Stomach (tissue), 9 donors: ENCODE results near the gene LRP1B. TPM values are rescaled to one million over a fixed set of nuclear protein-coding genes. Genes with fewer than 3 reads are reported as not detected.

ENCODE experiments used
- DNase-seq, 2 donors: peaks; one replicate each; pipeline versions ENCODE4 v3.0.0 to v3.0.0-alpha.2; 2013 to 2019
- H3K27ac ChIP-seq, 5 donors: fragments of 200-600 bp in 4 of 5; sonication (generic) in 4 of 5; one replicate each; pipeline ENCODE4 v1.5.1; 2013 to 2019; ENCODE audit warnings: mild to moderate bottlenecking in 1 of 5, moderate library complexity in 1 of 5
- H3K27me3 ChIP-seq, 3 donors: fragments of 200-600 bp; sonication (generic); one replicate each; pipeline ENCODE4 v1.5.1; 2017 to 2019; ENCODE audit warnings: mixed run types in 1 of 3
- H3K36me3 ChIP-seq, 4 donors: fragments of 200-600 bp; sonication (generic); 1 replicate in 3 of 4; 2 replicates in 1 of 4; pipeline ENCODE4 v1.5.1; 2016 to 2019
- H3K4me1 ChIP-seq, 4 donors: fragments of 200-600 bp; sonication (generic); one replicate each; pipeline ENCODE4 v1.5.1; 2016 to 2019
- H3K4me3 ChIP-seq, 4 donors: fragments of 200-600 bp; sonication (generic) in 3 of 4; one replicate each; pipeline ENCODE4 v1.5.1; 2016 to 2019; ENCODE audit warnings: mild to moderate bottlenecking in 1 of 4
- H3K9me3 ChIP-seq, 4 donors: fragments of 200-600 bp; sonication (generic); one replicate each; pipeline ENCODE4 v1.5.1; 2016 to 2019
- EP300 ChIP-seq: sonication (generic); formaldehyde crosslinking; IDR thresholded peaks from one replicate; pipeline ENCODE4 v1.6.1; 2017; ENCODE audit warnings: antibody characterized with exemption
- POLR2A ChIP-seq, 4 donors: fragments of 450-650 bp; IDR thresholded peaks; one replicate each; pipeline ENCODE4 v1.6.1; 2016; ENCODE audit warnings: antibody characterized with exemption in 4 of 4, control low read depth in 2 of 4, mild to moderate bottlenecking in 1 of 4, moderate library complexity in 1 of 4
- POLR2AphosphoS5 ChIP-seq, 3 donors: sonication (generic); formaldehyde crosslinking; IDR thresholded peaks; one replicate each; pipeline ENCODE4 v1.6.1; 2016; ENCODE audit warnings: antibody characterized with exemption in 3 of 3
- WGBS, 5 donors: extraction: QIAGEN DNeasy Blood & Tissue Kit in 3 of 5; methylation state at CpG; one replicate each; pipeline versions ENCODE4 v1.1.5 to v1.1.7; 2013 to 2018; 5-methylcytosine and 5-hydroxymethylcytosine counted together
- intact Hi-C: fragments of 100-400 bp; cut with DNase I; formaldehyde crosslinking; loops from one replicate; pipeline ENCODE4 v1.15.1; 2023; ENCODE audit warnings: low total_unique reads
- polyA plus RNA-seq, 3 donors: library from polyadenylated mRNA; stranded (reverse); fragments of 200-250 nt; gene quantifications; one replicate each; pipeline ENCODE4 v1.2.3, GENCODE V29; 2013
- total RNA-seq, 5 donors: library from RNA; depleted of rRNA; stranded (reverse); fragments of >200 nt; gene quantifications; one replicate each; pipeline versions ENCODE4 v1.1.0 to v1.2.3, GENCODE V29; 2014 to 2016
- TF ChIP-seq, protein P1 (sequence below), 7 experiments: fragments of 450-650 bp in 4 of 7; fragments of 200-600 bp in 3 of 7; sonication (generic) in 3 of 7; IDR thresholded peaks; one replicate each; pipeline ENCODE4 v1.5.1; 2016 to 2019; ENCODE audit warnings: antibody characterized with exemption in 7 of 7, control low read depth in 2 of 7, mild to moderate bottlenecking in 1 of 7
- donor health status: healthy with polysubstance abuse.
- donor health status: Bipolar disorder and iron deficiency.
- donor health status: healthy.

The LRP1B gene
- total and polyA plus RNA-seq, 8 donors, result under 0.01 to 9.0 (median 0.38) TPM

DNA sequence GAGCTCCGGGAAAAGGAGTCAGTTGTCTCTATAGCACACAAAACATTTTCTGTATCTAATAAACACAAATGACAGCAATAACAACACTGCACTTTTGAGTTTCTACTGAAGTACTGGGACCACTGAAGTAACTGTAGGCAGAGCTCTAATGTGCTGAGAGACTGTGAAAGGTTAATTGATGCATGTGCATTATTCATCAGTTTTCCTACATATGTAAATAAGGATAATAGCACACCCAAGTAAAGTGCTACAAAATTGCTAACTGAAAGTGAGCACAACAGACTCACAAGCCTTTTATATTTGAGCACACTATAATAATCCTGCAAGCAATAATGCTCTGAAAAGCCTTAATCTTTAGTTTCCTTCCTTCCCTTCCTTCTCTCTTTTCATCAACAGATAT, 1051.6 kb downstream of the LRP1B start:
- intact Hi-C loops, result no loop called here
- TF ChIP-seq, protein P1, sequence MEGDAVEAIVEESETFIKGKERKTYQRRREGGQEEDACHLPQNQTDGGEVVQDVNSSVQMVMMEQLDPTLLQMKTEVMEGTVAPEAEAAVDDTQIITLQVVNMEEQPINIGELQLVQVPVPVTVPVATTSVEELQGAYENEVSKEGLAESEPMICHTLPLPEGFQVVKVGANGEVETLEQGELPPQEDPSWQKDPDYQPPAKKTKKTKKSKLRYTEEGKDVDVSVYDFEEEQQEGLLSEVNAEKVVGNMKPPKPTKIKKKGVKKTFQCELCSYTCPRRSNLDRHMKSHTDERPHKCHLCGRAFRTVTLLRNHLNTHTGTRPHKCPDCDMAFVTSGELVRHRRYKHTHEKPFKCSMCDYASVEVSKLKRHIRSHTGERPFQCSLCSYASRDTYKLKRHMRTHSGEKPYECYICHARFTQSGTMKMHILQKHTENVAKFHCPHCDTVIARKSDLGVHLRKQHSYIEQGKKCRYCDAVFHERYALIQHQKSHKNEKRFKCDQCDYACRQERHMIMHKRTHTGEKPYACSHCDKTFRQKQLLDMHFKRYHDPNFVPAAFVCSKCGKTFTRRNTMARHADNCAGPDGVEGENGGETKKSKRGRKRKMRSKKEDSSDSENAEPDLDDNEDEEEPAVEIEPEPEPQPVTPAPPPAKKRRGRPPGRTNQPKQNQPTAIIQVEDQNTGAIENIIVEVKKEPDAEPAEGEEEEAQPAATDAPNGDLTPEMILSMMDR (IDR thresholded peaks at IDR 0.05), result no peak
- TF ChIP-seq POLR2A (IDR thresholded peaks at IDR 0.05) (no peak), POLR2AphosphoS5 (IDR thresholded peaks at IDR 0.05) (no peak), EP300 (no peak)

DNA sequence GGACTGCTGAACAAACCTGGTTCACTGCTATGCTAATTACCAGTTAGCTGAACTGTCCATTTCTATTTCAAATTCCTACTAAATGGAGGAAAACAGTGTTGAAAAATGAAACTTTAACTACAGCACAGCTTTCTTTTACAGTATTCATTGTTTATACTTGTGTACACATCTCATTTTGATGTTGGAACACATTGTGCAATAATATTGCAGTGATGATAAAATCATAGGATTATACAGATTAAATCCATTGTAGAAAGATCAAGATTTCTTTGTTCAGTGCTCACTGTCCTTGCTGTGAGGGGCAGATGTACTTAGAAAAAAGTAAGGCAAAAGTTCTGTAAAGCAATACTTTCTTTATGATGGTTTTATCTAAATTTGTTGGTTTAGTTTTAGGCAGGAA, 1055.1 kb downstream of the LRP1B start:
- no peaks in the 10 kb centered on the region for H3K27me3 ChIP-seq
- no peak for DNase-seq

More for the DNA sequence above, 1051.6 kb downstream of the LRP1B start:
- Histone ChIP-seq H3K4me1 (no peaks in the 10 kb centered on the region), H3K4me3 (no peak overlapping the region), H3K9me3 (no peaks in the 10 kb centered on the region), H3K27ac (no peak overlapping the region), H3K36me3 (no peaks in the 10 kb centered on the region), H3K27me3 (no peaks in the 10 kb centered on the region)
- no peak for DNase-seq
- 60 to 78% (median 70%) methylated on average over 1 of the region's 1 CpG for WGBS, 5 donors

DNA sequence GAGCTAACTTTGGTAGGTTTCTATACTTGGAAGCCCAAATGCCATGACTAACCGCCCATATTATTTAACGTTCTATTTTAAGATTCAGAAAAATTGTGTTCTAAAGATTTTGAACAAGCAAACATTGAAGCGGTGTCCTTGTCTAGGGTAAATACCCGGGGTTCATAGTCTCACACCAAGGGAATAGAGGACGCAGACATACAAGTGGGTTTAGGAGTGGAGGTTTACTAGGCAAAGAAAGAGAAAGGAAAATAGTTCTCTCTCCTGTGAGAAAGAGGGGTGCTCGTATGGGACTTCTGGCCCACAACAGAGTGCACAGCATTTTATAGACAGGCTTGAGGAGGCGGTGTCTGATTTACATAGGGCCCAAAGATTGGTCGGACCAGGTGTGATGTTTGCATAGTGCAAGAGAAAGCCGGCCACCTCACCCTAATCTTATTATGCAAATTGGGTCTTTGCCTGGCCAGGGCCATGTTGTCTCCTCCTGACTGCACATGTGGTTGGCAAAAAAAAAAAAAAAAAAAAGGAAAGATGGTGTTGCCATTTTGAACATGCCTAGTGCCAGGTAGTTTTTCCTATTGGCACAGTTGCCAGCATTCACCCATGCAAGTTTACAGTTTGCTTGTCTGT, 1062.6 kb downstream of the LRP1B start:
- WGBS, 5 donors, result 85 to 93% (median 89%) methylated on average over 9 of the region's 9 CpGs
- H3K4me1 ChIP-seq, result no peaks in the 10 kb centered on the region
- H3K9me3 ChIP-seq, result no peaks in the 10 kb centered on the region
- intact Hi-C loops, result no loop called here
- no peak overlapping the region for H3K27ac ChIP-seq
- H3K36me3 ChIP-seq, result no peaks in the 10 kb centered on the region
- DNase-seq, result no peak
- H3K27me3 ChIP-seq, result no peaks in the 10 kb centered on the region
- H3K4me3 ChIP-seq, result no peak overlapping the region
- TF ChIP-seq, protein P1 (IDR thresholded peaks at IDR 0.05), result no peak
- TF ChIP-seq POLR2A (IDR thresholded peaks at IDR 0.05) (no peak), POLR2AphosphoS5 (IDR thresholded peaks at IDR 0.05) (no peak), EP300 (no peak)

More for the DNA sequence above, 1055.1 kb downstream of the LRP1B start:
- no peak overlapping the region for H3K4me3 ChIP-seq
- no peaks in the 10 kb centered on the region for H3K9me3 ChIP-seq
- TF ChIP-seq POLR2AphosphoS5 (IDR thresholded peaks at IDR 0.05), result no peak
- no peak for TF ChIP-seq POLR2A (IDR thresholded peaks at IDR 0.05)
- TF ChIP-seq EP300, result no peak
- TF ChIP-seq, protein P1 (IDR thresholded peaks at IDR 0.05), result no peak
- H3K36me3 ChIP-seq, result no peaks in the 10 kb centered on the region
- H3K27ac ChIP-seq, result no peak overlapping the region
- intact Hi-C loops, result no loop called here
- H3K4me1 ChIP-seq, result no peaks in the 10 kb centered on the region

DNA sequence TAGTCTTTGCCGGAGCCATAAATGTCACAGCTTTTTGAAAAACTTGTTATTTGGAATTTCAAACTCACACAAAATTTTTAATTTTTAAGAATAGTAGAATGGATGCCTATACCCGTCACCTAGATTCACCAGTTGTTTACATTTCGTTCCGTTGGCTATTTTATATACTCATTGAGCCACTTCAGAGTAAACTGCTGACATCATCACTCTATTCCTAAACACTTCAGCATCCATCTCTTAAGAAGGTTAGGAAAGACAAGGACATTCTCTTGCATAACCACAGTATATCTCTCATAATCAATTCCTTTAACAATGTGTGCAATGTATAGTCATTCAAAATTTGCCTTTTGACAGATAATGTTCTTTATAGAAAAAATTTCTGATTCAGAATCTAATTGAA, 1065.8 kb downstream of the LRP1B start:
- 63 to 78% (median 77%) methylated on average over 4 of the region's 4 CpGs for WGBS, 5 donors
- no peaks in the 10 kb centered on the region for H3K27me3 ChIP-seq
- H3K36me3 ChIP-seq, result no peaks in the 10 kb centered on the region
- no peak overlapping the region for H3K27ac ChIP-seq
- H3K4me1 ChIP-seq, result no peaks in the 10 kb centered on the region
- TF ChIP-seq POLR2A (IDR thresholded peaks at IDR 0.05) (no peak), POLR2AphosphoS5 (IDR thresholded peaks at IDR 0.05) (no peak), EP300 (no peak)
- no peaks in the 10 kb centered on the region for H3K9me3 ChIP-seq
- no peak overlapping the region for H3K4me3 ChIP-seq
- intact Hi-C loops, result no loop called here
- no peak for DNase-seq

DNA sequence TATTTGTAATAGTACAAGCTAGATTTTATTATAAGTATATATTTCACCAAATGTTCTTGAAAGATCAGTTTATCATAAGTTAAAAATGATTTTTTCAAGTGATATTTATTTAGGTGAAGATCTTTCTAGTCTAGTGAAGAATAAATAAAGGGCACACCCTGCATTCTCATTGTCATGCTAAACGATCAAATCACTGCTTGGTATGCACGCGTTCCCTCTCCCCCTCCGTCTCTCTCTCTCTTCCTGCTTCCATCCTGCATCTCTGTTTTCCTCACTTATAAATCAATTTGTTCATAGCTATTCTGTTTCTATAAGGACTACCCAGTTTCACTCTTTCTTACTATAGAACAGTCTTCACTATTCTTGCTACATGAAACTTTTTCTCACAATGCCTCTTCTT, 1067.4 kb downstream of the LRP1B start:
- 73 to 85% (median 80%) methylated on average over 4 of the region's 4 CpGs for WGBS, 5 donors
- intact Hi-C loops, result no loop called here
- H3K27me3 ChIP-seq, result no peaks in the 10 kb centered on the region
- no peak overlapping the region for H3K27ac ChIP-seq
- no peaks in the 10 kb centered on the region for H3K36me3 ChIP-seq
- no peak overlapping the region for H3K4me3 ChIP-seq
- no peaks in the 10 kb centered on the region for H3K4me1 ChIP-seq
- no peak for DNase-seq
- H3K9me3 ChIP-seq, result no peaks in the 10 kb centered on the region
- TF ChIP-seq POLR2AphosphoS5 (IDR thresholded peaks at IDR 0.05) (no peak), POLR2A (IDR thresholded peaks at IDR 0.05) (no peak), EP300 (no peak)
- TF ChIP-seq, protein P1 (IDR thresholded peaks at IDR 0.05), result no peak
